B cell (primary cell): Measurements from ENCODE around the gene ABCB1. TPM values are rescaled to one million over a fixed set of nuclear protein-coding genes. Genes with fewer than 3 reads are reported as not detected.

Experiments used
- ATAC-seq: fragments of 200-7000 bp; cut with Tn5 transposase; one replicate; pipeline ENCODE4 v1.10.0; 2021; ENCODE audit warnings: low read depth, mild to moderate bottlenecking, moderate number of reproducible peaks, moderate library complexity
- CTCF ChIA-PET: fragments of 350-600 bp; sonication (Branson Sonifier 250); formaldehyde crosslinking; loops from one replicate; lab custom pipeline; 2021; ENCODE audit warnings: antibody characterized with exemption, inconsistent platforms; lab: Charles Lee
- POLR2A ChIA-PET: fragments of 350-600 bp; sonication (Branson Sonifier 250); formaldehyde crosslinking; loops from one replicate; lab custom pipeline; 2021; ENCODE audit warnings: antibody characterized with exemption; lab: Charles Lee
- DNase-seq: peaks from one replicate; pipeline ENCODE4 v3.0.0; 2013
- H2AFZ ChIP-seq: 2 replicates; pipeline ENCODE4 v1.6.1; 2012; ENCODE audit warnings: mild to moderate bottlenecking, low read depth, low read length; ENCODE audit not compliant: insufficient read depth, poor library complexity, severe bottlenecking
- H3K27ac ChIP-seq, 2 donors: 1 replicate in 1 of 2; 2 replicates in 1 of 2; pipeline ENCODE4 v1.5.1; 2012 to 2013; ENCODE audit warnings: low read length in 2 of 2, mild to moderate bottlenecking in 2 of 2, moderate library complexity in 1 of 2
- H3K27me3 ChIP-seq, 4 experiments: fragments of 200-600 bp in 1 of 4; sonication (generic) in 1 of 4; replicated peaks in 1 of 4; 1 replicate in 2 of 4; 2 replicates in 2 of 4; pipeline versions ENCODE4 v1.6.1 to v1.7.0; 2013 to 2016; ENCODE audit warnings: low read length in 3 of 4, mild to moderate bottlenecking in 2 of 4, mixed read lengths in 1 of 4, moderate library complexity in 1 of 4; ENCODE audit not compliant: insufficient read depth in 4 of 4, control insufficient read depth in 3 of 4; ENCODE audit errors: control extremely low read depth in 1 of 4
- H3K36me3 ChIP-seq, 2 experiments: replicated peaks in 1 of 2; 1 replicate in 1 of 2; 2 replicates in 1 of 2; pipeline versions ENCODE4 v1.6.1 to v1.7.1; 2013; ENCODE audit warnings: low read length in 1 of 2; ENCODE audit not compliant: insufficient read depth in 2 of 2, control insufficient read depth in 1 of 2; ENCODE audit errors: control extremely low read depth in 1 of 2, extremely low read depth in 1 of 2
- H3K4me1 ChIP-seq, 2 donors: fragments of 200-600 bp in 1 of 2; sonication (generic) in 1 of 2; 1 replicate in 1 of 2; 2 replicates in 1 of 2; pipeline versions ENCODE4 v1.5.1 to v1.6.1; 2013 to 2017; ENCODE audit warnings: low read length in 2 of 2; ENCODE audit not compliant: control insufficient read depth in 2 of 2, insufficient read depth in 2 of 2
- H3K4me2 ChIP-seq: replicated peaks from 2 replicates; pipeline ENCODE3; 2012; ENCODE audit warnings: mild to moderate bottlenecking, low read depth, low read length; ENCODE audit not compliant: poor library complexity, severe bottlenecking
- H3K4me3 ChIP-seq, 5 experiments: fragments of 200-600 bp in 1 of 5; sonication (generic) in 1 of 5; 1 replicate in 3 of 5; 2 replicates in 2 of 5; pipeline versions ENCODE4 v1.5.1 to v1.7.0; 2011 to 2016; ENCODE audit warnings: low read length in 4 of 5, mild to moderate bottlenecking in 4 of 5, low read depth in 2 of 5, control low read depth in 1 of 5, moderate library complexity in 1 of 5; ENCODE audit not compliant: insufficient read depth in 1 of 5; ENCODE audit errors: control extremely low read depth in 1 of 5, extremely low read depth in 1 of 5
- H3K79me2 ChIP-seq: fragments of 200-600 bp; sonication (generic); one replicate; pipeline ENCODE4 v1.6.0; 2016; ENCODE audit warnings: low read length; ENCODE audit not compliant: control insufficient read depth, insufficient read depth
- H3K9ac ChIP-seq: fragments of 200-600 bp; sonication (generic); 2 replicates; pipeline ENCODE4 v1.6.1; 2017; ENCODE audit warnings: mild to moderate bottlenecking, low read length, moderate library complexity
- H3K9me3 ChIP-seq, 3 donors: one replicate each; pipeline versions ENCODE4 v1.6.1 to v1.7.1; 2013; ENCODE audit warnings: low read length in 2 of 3; ENCODE audit not compliant: control insufficient read depth in 2 of 3, insufficient read depth in 1 of 3; ENCODE audit errors: control extremely low read depth in 1 of 3
- H4K20me1 ChIP-seq: 2 replicates; pipeline ENCODE4 v1.6.0; 2012; ENCODE audit warnings: mild to moderate bottlenecking, low read length; ENCODE audit not compliant: insufficient read depth, control insufficient read depth, poor library complexity, severe bottlenecking
- H3K27ac Mint-ChIP-seq: one replicate; pipeline ENCODE4 v1.8.0; 2021; ENCODE audit warnings: mixed read lengths
- H3K27me3 Mint-ChIP-seq: one replicate; pipeline ENCODE4 v1.8.0; 2021; ENCODE audit warnings: mixed read lengths
- H3K4me1 Mint-ChIP-seq: one replicate; pipeline ENCODE4 v1.8.0; 2021; ENCODE audit warnings: mixed read lengths
- H3K4me3 Mint-ChIP-seq: one replicate; pipeline ENCODE4 v1.8.0; 2021; ENCODE audit warnings: mixed read lengths
- H3K9me3 Mint-ChIP-seq: one replicate; pipeline ENCODE4 v1.8.0; 2022; ENCODE audit warnings: mixed read lengths; ENCODE audit not compliant: insufficient read depth
- EZH2 ChIP-seq: IDR thresholded peaks from 2 replicates; pipeline ENCODE4 v1.6.1; 2012; ENCODE audit warnings: borderline replicate concordance, low read depth, mild to moderate bottlenecking, moderate library complexity, low read length; ENCODE audit not compliant: insufficient read depth, poor library complexity, severe bottlenecking
- WGBS: methylation state at CpG from one replicate; pipeline ENCODE4 v1.1.5; 2013; ENCODE audit warnings: missing lambda C conversion rate; ENCODE audit not compliant: insufficient coverage; 5-methylcytosine and 5-hydroxymethylcytosine counted together
- intact Hi-C: fragments of 100-400 bp; cut with micrococcal nuclease; formaldehyde crosslinking; loops from one replicate; pipeline ENCODE4 v1.10.0; 2022
- polyA plus RNA-seq: library from polyadenylated mRNA; depleted of rRNA; stranded (reverse); fragments of >200 nt; gene quantifications from 2 replicates; pipeline ENCODE4 v1.2.3, GENCODE V29; 2012
- total RNA-seq, 2 donors: library from RNA; stranded (reverse); fragments of 120-200 nt in 1 of 2; gene quantifications; 1 replicate in 1 of 2; 2 replicates in 1 of 2; pipeline versions ENCODE4 v1.2.3 to v1.2.4, GENCODE V29; 2013 to 2022
- TF ChIP-seq, protein P1 (sequence below): fragments of 200-600 bp; IDR thresholded peaks from one replicate; pipeline ENCODE4 v1.8.0; 2022; ENCODE audit warnings: antibody characterized with exemption, mild to moderate bottlenecking

ABCB1 gene
- total and polyA plus RNA-seq, 2 donors (not counting 1 experiment from before 2014, with no cell fraction given): 8.5 to 21.7 TPM

GRCh38 chr7:87609916-87610315 is 9.2 kb upstream of the ABCB1 start:
- CTCF ChIA-PET: no interaction called here
- ATAC-seq: no peak

GRCh38 chr7:87608431-87608830 is 7.7 kb upstream of the ABCB1 start:
- no peaks in the 10 kb centered on the region for H3K4me1 Mint-ChIP-seq
- Histone ChIP-seq H3K9me3 (no peaks in the 10 kb centered on the region), H3K27me3 (peaks cover 0 to 7% (median under 1%) of the 10 kb centered on the region in 4 experiments), H3K4me3 (no peak overlapping the region), H3K4me1 (no peaks in the 10 kb centered on the region), H3K27ac (no peak overlapping the region), H3K9ac (no peak overlapping the region), H2AFZ (no peak overlapping the region), H3K36me3 (no peaks in the 10 kb centered on the region), H3K4me2 (no peak overlapping the region), H4K20me1 (no peaks in the 10 kb centered on the region), H3K79me2 (no peaks in the 10 kb centered on the region)
- no peak overlapping the region for H3K4me3 Mint-ChIP-seq
- ChIA-PET CTCF (no interaction called here), POLR2A (no interaction called here)
- ATAC-seq (no peak), DNase-seq (no peak)
- no peak overlapping the region for H3K27ac Mint-ChIP-seq
- H3K27me3 Mint-ChIP-seq: peaks cover 39% of the 10 kb centered on the region
- intact Hi-C loops: no loop called here
- no CpG with 5 or more reads among the region's 3 CpGs for WGBS
- TF ChIP-seq, protein P1, sequence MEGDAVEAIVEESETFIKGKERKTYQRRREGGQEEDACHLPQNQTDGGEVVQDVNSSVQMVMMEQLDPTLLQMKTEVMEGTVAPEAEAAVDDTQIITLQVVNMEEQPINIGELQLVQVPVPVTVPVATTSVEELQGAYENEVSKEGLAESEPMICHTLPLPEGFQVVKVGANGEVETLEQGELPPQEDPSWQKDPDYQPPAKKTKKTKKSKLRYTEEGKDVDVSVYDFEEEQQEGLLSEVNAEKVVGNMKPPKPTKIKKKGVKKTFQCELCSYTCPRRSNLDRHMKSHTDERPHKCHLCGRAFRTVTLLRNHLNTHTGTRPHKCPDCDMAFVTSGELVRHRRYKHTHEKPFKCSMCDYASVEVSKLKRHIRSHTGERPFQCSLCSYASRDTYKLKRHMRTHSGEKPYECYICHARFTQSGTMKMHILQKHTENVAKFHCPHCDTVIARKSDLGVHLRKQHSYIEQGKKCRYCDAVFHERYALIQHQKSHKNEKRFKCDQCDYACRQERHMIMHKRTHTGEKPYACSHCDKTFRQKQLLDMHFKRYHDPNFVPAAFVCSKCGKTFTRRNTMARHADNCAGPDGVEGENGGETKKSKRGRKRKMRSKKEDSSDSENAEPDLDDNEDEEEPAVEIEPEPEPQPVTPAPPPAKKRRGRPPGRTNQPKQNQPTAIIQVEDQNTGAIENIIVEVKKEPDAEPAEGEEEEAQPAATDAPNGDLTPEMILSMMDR: no peak
- TF ChIP-seq EZH2: no peak
- no peaks in the 10 kb centered on the region for H3K9me3 Mint-ChIP-seq

More at GRCh38 chr7:87609916-87610315, 9.2 kb upstream of the ABCB1 start:
- POLR2A ChIA-PET: no interaction called here
- H3K4me1 Mint-ChIP-seq: no peaks in the 10 kb centered on the region
- Histone ChIP-seq H2AFZ (no peak overlapping the region), H3K4me1 (no peaks in the 10 kb centered on the region), H3K4me3 (no peak overlapping the region), H3K27ac (no peak overlapping the region), H3K79me2 (no peaks in the 10 kb centered on the region), H3K27me3 (peaks cover 0 to 6% (median under 1%) of the 10 kb centered on the region in 4 experiments), H3K36me3 (no peaks in the 10 kb centered on the region), H3K9me3 (no peaks in the 10 kb centered on the region), H4K20me1 (no peaks in the 10 kb centered on the region), H3K9ac (no peak overlapping the region), H3K4me2 (no peak overlapping the region)
- H3K4me3 Mint-ChIP-seq: no peak overlapping the region
- TF ChIP-seq, protein P1: no peak
- no peak for TF ChIP-seq EZH2
- H3K27ac Mint-ChIP-seq: no peak overlapping the region
- no peaks in the 10 kb centered on the region for H3K9me3 Mint-ChIP-seq
- intact Hi-C loops: no loop called here
- peaks cover 30% of the 10 kb centered on the region for H3K27me3 Mint-ChIP-seq
- WGBS: no CpG with 5 or more reads among the region's 5 CpGs
- DNase-seq: no peak
